ENCODE data around the gene ZNF385C. TPM values are rescaled to one million over a fixed set of nuclear protein-coding genes. Genes with fewer than 3 reads are reported as not detected.

Gene ZNF385C
- total RNA-seq, 1 donor from 2014 or later = 0.41 TPM

GRCh38 chr17:42124256-42124655, 26.0 kb upstream of the ZNF385C start:
- DNase-seq = no peak

DNA sequence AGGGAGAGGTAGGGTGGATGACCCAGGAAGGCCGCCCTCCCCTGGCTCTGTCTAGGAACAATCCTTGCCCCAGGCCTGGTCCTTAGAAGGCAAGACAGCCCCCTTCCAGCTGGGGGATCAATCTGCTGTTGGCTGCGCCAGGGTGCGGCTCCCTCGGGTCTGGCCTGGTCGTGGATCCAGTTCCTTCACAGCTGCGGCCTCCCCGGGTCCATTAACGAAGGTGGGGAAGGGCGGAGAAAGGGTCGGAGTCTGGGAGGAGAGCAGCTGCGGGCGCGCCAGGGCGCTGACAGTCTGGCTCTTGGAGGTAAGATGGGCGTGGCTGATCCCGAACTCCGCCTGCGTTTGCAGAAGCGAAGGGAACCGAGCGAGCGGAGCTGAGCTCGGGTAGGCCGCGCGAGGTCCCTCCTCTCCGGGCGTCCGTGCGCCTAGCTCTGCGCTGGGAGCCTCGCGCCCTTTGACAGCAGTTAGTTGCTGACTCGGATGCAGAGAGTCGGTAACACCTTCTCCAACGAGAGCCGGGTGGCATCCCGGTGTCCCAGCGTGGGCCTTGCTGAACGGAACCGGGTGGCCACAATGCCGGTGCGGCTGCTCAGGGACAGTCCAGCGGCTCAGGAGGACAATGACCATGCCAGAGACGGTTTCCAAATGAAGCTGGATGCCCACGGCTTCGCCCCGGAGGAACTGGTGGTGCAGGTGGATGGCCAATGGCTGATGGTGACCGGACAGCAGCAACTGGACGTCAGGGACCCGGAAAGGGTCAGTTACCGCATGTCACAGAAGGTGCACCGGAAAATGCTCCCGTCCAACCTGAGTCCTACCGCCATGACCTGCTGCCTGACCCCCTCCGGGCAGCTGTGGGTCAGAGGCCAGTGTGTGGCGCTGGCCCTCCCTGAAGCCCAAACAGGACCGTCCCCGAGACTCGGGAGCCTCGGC, 24.4 kb upstream of the ZNF385C start, which contains the start of gene HSPB9:
Gene HSPB9 (plus strand): TSS at position 434 of the 933 bp plus-strand sequence. CDS start 47 bp downstream, at position 481.
- peak; percentile 83 for DNase-seq

DNA sequence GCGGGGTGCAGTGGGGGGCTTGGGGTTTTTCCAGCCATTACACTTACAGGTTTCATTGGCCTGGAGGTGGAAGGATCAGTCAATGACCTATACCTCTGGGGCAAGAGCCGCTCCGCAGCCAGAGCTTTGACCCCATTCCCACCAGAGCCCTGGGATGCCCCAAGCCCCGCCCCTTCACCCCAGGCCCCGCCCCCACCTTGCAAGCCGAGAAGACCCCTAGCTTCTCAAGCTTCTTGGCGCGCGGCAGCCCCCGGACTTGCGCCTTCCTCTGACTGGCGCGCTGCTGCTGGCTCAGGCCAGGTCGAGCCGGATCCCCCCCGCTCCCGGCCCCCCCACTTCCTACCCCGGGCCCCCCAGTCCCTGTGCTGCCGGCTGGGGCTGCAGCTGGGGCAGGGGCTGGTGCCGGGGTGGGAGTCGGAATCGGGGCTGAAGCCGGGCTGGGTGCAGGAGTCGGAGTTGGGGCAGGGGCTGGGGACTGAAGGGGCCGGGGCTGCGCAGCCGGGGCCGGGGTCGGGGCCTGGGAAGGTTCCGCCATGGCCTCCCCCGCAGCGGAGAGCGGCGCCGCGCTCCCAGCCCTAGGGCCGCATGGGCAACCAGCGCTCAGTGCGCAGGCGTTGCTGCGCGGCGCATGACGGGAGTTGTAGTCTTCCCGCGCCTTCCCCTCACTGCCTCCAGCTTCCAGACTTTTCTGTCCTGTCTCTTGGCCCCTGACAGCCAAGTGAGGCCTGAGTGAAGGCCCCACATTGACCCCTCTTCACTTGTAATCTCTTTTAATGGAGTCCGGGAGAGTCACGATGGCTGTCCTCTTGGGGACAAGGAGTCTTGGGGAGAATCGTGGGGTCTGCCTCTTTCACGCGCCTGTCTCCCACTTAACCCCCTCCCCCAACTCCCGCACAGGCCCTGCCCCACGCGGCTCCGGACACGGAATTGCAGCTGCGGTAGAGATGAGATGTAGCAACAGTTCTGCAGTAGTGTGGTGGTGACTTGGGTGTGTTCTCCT, 22.8 kb upstream of the ZNF385C start, which contains the start of gene KAT2A:
Gene KAT2A (minus strand): TSS at position 598 of the 1,000 bp plus-strand sequence. CDS start 63 bp downstream, at position 535.
- DNase-seq = peak; percentile 93

- DNase-seq = no peak
These were observed 22.0 kb upstream of the ZNF385C start for GRCh38 chr17:42120161-42120769.

DNA sequence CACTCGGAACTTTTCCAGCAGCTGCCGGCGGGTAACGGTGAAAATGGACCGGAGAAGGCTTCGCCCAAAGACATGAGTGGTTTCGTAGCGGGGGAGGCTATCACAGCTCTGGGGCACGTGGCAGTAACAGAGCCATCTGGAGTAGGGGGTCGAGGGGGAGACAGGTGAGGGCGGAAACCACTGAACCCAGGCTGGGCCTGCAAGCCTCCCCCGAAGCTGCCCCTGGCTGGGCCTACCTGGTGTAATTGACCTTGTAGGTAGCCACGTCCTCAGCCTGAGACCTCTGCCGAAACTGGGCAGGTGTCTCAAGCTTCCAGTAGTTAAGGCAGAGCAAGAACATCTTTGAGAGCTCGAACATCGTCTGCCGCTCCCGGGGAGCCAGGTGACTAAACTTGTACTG, 21.0 kb upstream of the ZNF385C start:
- no peak for DNase-seq

DNA sequence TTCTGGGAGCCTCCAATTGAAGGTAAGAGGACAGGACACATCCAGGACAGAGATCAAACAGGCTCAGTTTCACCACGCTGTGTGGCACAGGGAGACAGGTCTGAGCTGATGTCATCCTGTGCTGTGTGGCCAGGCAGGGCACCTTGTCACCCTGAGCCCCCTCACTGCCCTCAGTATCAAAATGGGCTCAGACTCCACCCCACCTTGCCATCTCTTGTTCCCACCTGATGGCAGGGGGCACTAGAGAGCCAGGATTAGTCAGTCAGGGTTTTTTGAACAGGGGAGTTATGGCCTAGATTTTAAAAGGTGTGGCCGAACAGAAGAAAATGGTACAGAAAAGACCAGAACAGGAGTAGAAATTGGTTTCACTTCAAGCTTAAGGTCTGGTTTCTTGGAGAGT, 20.3 kb upstream of the ZNF385C start:
- DNase-seq = no peak

GRCh38 chr17:42118126-42118510, 19.8 kb upstream of the ZNF385C start:
- no peak for DNase-seq

DNA sequence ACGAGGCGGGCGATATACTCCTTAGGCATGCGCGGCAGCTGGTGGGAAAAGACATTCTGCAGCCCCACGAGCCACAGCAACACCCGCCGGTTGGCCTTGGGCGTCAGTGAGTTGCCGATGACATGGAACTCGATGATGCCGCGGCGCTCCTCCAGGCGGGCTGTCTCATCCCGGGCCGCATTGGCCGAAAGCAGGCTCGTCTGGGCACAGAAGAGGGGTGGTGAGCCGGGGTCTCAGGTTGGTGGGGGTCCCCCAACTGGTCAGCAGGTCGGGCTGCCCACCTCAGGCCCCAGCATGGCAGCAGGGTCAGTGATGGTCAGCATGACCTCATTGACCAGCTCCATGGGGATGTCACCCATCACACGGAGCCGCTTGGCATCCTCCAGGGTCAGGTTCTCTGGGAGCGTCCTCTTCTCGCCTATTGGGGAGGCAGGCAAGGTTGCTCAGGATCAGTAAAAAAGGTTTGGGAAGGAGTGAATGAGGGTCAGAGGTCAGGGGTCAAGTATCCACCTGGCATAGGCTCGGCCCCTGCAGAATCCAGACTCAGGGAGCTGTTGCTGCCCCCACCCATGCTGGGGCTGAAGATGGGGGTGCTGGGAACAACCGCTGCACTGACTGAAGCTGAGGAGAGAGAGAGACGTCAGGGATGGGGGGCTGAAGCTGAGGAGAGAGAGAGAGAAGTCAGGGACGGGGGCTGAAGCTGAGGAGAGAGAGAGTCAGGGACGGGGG, 19.3 kb upstream of the ZNF385C start:
- no peak for DNase-seq

- peak; percentile 94 for DNase-seq
These were observed 18.6 kb upstream of the ZNF385C start for GRCh38 chr17:42116705-42117396.

DNA sequence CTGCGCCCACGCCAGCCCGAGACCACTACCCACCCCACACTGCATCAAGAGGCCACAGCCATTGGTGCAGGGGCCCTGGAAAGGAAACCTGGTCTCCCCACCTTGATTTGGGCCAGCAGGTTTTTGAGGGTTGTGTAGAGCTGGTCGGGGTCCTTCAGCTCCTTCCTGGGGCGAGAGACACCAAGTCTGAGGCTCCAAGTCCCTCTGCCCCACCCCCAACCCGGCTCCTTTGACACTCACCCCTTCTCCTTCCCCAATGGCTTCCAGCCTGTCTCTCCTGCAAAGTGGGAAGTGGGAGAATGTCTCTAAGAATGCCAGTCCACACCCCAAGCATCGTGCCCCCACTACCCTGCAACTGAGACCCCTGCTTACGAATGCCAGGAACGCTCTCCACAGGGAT, 15.8 kb upstream of the ZNF385C start:
- DNase-seq = no peak

- DNase-seq = no peak
These were observed 15.2 kb upstream of the ZNF385C start for GRCh38 chr17:42113293-42114069.

GRCh38 chr17:42112552-42113176, 14.4 kb upstream of the ZNF385C start, which contains the start of gene DHX58:
Gene DHX58 (minus strand): TSS chr17:42112714. CDS start chr17:42111892, 822 bp downstream.
- DNase-seq = peak; percentile 87

DNA sequence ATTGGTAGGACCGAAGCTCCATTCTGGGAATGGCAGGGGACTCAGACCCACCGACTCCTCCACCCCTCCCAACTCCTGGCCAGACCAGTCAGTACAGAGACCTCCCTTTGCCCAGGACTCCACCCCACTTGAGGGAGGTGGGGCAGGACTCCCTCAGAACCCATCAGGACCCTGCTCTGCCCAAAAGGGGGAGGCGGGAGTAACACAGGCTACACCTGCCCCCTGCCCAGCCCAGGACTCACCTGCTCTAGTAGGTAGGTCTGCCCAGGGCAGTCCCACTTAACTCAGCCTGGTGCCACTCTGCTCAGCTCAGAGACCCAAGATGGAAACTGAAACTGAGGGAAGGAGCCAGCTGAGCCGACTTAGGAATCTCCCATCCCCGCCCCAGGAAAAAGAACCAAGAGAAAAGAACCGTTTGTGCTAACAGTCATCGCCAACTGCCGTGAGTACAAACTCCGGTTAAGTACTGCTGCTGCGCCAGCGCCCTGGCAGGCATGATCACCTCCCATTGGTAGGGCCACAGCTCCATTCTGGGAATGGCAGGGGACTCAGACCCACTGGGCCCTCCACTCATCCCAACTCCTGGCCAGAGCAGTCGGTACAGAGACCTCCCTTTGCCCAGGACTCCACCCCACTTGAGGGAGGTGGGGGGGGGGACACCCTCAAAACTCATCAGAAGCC, 13.7 kb upstream of the ZNF385C start:
- DNase-seq = peak; percentile 47

DNA sequence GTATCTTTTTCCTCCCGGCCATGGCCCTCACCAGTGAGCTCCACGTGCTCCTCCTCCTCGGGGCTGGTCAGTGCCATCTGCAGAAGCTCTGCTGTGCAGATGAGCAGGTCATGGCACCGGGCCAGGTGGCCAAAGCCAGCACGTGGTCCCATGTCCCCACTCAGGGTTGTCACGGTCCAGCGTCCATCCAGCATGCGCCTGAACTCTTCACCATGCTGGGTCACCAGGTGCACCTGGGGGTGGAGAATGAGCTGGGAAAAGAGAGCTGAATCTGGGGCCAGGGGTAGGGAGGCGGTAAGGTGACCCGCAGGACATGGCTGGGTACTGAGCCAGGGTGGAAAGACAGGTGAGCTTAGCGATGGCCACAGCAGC, 13.0 kb upstream of the ZNF385C start:
- no peak for DNase-seq

DNA sequence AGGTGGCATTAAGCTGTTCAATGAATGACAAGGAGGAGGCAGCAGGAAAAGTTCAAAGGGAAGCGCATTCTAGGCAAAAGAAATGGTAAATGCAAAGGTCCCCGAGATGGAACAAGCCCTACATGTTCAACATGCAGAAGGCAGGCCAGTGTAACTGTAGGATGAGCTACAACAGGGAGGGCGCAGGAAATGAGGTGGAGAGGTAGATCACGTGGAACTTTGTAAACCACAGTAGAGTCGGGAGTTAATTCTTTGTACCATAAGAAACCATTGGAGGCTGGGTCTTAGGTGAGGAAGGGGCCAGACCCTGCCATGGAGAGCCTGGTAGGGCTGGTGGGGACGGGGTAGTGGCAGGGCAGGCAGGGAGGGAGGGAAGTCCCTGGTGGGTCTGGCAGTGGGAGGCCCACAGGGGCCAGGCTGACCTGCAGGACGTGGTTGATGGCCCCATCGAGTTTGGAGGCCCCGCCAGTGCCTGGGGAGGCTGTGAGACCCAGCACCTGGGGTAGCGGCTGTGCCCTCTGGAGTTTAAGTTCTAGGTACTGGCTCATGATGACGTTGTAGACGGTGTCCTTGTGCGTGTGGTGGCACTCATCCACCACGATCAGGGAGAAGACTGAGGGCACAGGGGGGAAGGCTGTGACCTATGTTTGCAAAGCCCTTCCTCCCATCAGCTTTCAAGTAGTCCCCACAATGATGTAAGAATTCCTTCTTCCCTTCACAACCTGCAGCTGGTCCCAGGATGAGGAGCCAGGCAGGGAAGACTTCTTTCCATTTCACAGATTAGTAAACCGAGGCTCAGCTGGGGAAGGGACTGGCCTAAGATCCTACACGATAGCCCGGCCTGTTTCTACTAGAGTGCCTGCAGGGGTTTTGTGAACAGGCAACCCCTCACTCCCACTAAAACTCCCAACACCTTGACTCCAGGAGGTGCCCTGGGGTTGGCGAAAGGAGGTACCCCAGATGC, 12.3 kb upstream of the ZNF385C start:
- no peak for DNase-seq

DNA sequence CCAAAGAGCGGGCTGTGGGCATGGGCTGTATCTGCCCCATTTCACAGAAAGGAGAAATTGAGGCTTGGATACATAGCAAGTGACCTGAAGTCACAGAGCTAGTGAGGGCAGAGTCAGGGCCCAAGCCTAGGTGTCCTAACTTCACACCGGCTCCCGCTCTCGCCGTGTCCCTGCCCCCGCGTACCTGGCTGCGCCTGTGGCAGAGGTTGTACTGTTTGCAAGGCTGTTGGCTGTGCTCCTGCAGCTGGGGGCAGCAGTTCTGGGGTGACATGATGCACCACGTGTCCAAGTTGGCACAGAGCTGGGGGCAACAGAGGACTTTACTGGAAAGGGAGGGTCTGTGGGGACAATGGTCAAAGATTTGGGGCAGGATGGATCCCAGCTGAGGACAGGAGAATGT, 10.8 kb upstream of the ZNF385C start:
- no peak for DNase-seq

All from tongue (tissue), 2 donors.